ENCODE measurements around the gene WDR11. TPM values are rescaled to one million over a fixed set of nuclear protein-coding genes. Genes with fewer than 3 reads are reported as not detected.

Gene WDR11
- total and polyA plus RNA-seq, 9 of the 15 experiments (the other 6 are each of a cell fraction or from before 2014, with no cell fraction given) = 12.4 to 50.7 (median 23.6) TPM

DNA sequence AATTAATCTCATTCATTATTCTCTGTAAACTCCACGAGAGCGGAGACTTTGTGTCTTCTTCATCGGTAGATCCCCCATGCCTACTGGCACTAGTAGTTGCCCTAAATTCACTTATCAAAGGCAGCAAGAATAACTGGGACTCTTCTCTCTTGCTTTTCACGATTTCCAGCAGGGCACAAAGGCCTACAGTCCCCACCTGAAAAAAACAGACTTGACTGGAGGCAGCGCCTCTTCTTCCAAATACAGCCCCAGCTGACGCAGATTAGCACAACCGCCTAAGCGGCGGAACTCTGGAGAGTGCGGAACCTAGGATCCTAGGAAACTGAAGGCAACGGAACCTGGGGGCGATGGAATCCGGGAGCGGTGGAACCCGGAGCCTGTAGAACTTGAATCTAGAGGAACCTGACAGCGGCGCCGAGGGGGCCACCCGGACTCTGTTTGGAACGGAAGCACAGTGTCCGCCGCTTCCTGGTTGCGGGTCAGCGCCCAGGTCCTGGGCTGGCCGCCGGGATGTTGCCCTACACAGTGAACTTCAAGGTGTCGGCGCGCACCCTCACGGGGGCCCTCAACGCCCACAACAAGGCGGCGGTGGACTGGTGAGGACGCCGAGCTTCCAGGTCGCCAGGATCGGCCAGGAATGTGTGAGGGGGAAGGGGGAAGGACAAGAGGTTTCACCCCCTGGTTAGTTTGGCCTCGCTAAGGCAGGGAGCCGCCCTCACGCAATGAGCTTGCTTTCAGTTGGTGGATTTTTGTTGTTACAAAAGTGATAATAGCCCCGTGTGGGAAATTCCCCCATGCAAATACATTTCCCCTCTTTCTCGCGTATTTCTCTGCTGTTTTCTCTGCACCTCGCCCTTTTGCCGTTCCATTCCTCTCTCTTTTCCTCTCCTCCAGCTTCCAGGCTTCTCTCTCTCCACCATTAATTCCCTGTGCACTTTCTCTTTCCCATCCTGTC is at the start of gene WDR11 (continued):
- TF ChIP-seq, protein P1, sequence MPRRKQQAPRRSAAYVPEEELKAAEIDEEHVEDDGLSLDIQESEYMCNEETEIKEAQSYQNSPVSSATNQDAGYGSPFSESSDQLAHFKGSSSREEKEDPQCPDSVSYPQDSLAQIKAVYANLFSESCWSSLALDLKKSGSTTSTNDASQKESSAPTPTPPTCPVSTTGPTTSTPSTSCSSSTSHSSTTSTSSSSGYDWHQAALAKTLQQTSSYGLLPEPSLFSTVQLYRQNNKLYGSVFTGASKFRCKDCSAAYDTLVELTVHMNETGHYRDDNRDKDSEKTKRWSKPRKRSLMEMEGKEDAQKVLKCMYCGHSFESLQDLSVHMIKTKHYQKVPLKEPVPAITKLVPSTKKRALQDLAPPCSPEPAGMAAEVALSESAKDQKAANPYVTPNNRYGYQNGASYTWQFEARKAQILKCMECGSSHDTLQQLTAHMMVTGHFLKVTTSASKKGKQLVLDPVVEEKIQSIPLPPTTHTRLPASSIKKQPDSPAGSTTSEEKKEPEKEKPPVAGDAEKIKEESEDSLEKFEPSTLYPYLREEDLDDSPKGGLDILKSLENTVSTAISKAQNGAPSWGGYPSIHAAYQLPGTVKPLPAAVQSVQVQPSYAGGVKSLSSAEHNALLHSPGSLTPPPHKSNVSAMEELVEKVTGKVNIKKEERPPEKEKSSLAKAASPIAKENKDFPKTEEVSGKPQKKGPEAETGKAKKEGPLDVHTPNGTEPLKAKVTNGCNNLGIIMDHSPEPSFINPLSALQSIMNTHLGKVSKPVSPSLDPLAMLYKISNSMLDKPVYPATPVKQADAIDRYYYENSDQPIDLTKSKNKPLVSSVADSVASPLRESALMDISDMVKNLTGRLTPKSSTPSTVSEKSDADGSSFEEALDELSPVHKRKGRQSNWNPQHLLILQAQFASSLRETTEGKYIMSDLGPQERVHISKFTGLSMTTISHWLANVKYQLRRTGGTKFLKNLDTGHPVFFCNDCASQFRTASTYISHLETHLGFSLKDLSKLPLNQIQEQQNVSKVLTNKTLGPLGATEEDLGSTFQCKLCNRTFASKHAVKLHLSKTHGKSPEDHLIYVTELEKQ (CRISPR knock-in tag; IDR thresholded peaks at IDR 0.05) = no peak
- TF ChIP-seq HCFC1 (IDR thresholded peaks at IDR 0.05; ENCODE audit: low read depth, low read length) (peak; percentile 85), EP400 (IDR thresholded peaks at IDR 0.05) (peak; percentile 64), ZBTB17 (CRISPR knock-in tag; IDR thresholded peaks at IDR 0.05) (no peak), HSF4 (CRISPR knock-in tag; IDR thresholded peaks at IDR 0.05; ENCODE audit: borderline replicate concordance) (no peak), HMGN3 (IDR thresholded peaks at IDR 0.05; ENCODE audit: borderline replicate concordance, extremely low read depth, insufficient read length, low read depth, low read length) (peak; percentile 72), ZNF165 (CRISPR knock-in tag; IDR thresholded peaks at IDR 0.05; ENCODE audit: borderline replicate concordance) (no peak), HNRNPH1 (optimal IDR thresholded peaks at IDR 0.05; ENCODE audit: low read depth, low read length) (no peak), NFIX (CRISPR knock-in tag; IDR thresholded peaks at IDR 0.05; ENCODE audit: low read depth) (no peak), ZNF584 (CRISPR knock-in tag; IDR thresholded peaks at IDR 0.05; ENCODE audit: low read depth) (no peak), STAG1 (CRISPR knock-in tag; IDR thresholded peaks at IDR 0.05; ENCODE audit: borderline replicate concordance) (no peak), ZNF124 (CRISPR knock-in tag; IDR thresholded peaks at IDR 0.05) (no peak), TOE1 (IDR thresholded peaks at IDR 0.05; ENCODE audit: borderline replicate concordance) (0 out of 2 replicates have a peak, but pooled peaks have one; percentile 19), TOE1 (CRISPR knock-in tag; IDR thresholded peaks at IDR 0.05; ENCODE audit: borderline replicate concordance, low read depth) (no peak), SMAD4 (CRISPR knock-in tag; conservative IDR thresholded peaks at IDR 0.05) (peak; percentile 58; the same call in 1 of the 2 replicates), NFRKB (IDR thresholded peaks at IDR 0.05; ENCODE audit: low read depth) (no peak), ZNF239 (CRISPR knock-in tag; IDR thresholded peaks at IDR 0.05) (no peak), NELFE (IDR thresholded peaks at IDR 0.05; ENCODE audit: insufficient read depth, insufficient read length) (no peak), HIVEP1 (CRISPR knock-in tag; IDR thresholded peaks at IDR 0.05) (no peak), NBN (IDR thresholded peaks at IDR 0.05; ENCODE audit: low read depth) (no peak), GTF2F1 (IDR thresholded peaks at IDR 0.05; ENCODE audit: low read depth, low read length) (peak; percentile 60; the same call in 1 of the 2 replicates)
- TF ChIP-seq, protein P2, sequence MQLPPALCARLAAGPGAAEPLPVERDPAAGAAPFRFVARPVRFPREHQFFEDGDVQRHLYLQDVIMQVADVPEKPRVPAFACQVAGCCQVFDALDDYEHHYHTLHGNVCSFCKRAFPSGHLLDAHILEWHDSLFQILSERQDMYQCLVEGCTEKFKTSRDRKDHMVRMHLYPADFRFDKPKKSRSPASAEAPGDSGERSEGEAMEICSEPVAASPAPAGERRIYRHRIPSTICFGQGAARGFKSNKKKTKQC (CRISPR knock-in tag; IDR thresholded peaks at IDR 0.05) = no peak; the same call in 1 of the 2 replicates
- TF ChIP-seq, protein P3, sequence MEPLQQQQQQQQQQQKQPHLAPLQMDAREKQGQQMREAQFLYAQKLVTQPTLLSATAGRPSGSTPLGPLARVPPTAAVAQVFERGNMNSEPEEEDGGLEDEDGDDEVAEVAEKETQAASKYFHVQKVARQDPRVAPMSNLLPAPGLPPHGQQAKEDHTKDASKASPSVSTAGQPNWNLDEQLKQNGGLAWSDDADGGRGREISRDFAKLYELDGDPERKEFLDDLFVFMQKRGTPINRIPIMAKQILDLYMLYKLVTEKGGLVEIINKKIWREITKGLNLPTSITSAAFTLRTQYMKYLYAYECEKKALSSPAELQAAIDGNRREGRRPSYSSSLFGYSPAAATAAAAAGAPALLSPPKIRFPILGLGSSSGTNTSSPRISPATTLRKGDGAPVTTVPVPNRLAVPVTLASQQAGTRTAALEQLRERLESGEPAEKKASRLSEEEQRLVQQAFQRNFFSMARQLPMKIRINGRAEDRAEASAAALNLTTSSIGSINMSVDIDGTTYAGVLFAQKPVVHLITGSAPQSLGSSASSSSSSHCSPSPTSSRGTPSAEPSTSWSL (CRISPR knock-in tag; IDR thresholded peaks at IDR 0.05; ENCODE audit: borderline replicate concordance) = no peak

Data from K562 (cell line).